Kidney (tissue), 14 donors: ENCODE results near the gene ITSN2. TPM values are rescaled to one million over a fixed set of nuclear protein-coding genes. Genes with fewer than 3 reads are reported as not detected.

Experiments used
- DNase-seq, 5 donors: peaks; one replicate each; pipeline ENCODE4 v3.0.0-alpha.2; 2013 to 2020
- FAIRE-seq: peaks from 2 replicates; lab custom pipeline; 2012; peaks lifted over from hg19 to GRCh38; lab: Jason Lieb, UNC
- H3K27ac ChIP-seq, 2 donors: one replicate each; pipeline ENCODE4 v1.7.0; 2013; ENCODE audit warnings: low read depth in 2 of 2, low read length in 2 of 2, inconsistent platforms in 1 of 2
- H3K27me3 ChIP-seq: one replicate; pipeline ENCODE4 v1.7.1; 2013; ENCODE audit warnings: low read length, inconsistent platforms; ENCODE audit not compliant: control insufficient read depth, insufficient read depth
- H3K36me3 ChIP-seq, 3 donors: one replicate each; pipeline versions ENCODE4 v1.7.0 to v1.7.1; 2013; ENCODE audit warnings: low read length in 3 of 3, control low read depth in 1 of 3, inconsistent platforms in 1 of 3; ENCODE audit not compliant: insufficient read depth in 3 of 3, control insufficient read depth in 2 of 3
- H3K4me1 ChIP-seq, 3 donors: one replicate each; pipeline versions ENCODE4 v1.7.0 to v1.7.1; 2013; ENCODE audit warnings: low read length in 3 of 3, inconsistent platforms in 1 of 3, low read depth in 1 of 3; ENCODE audit not compliant: control insufficient read depth in 2 of 3, insufficient read depth in 2 of 3
- H3K4me3 ChIP-seq, 3 donors: one replicate each; pipeline versions ENCODE4 v1.7.0 to v1.8.1; 2013; ENCODE audit warnings: low read length in 3 of 3, control low read depth in 1 of 3, inconsistent platforms in 1 of 3
- H3K9ac ChIP-seq, 3 donors: one replicate each; pipeline versions ENCODE4 v1.7.0 to v1.7.1; 2013; ENCODE audit warnings: low read length in 3 of 3, control low read depth in 1 of 3, inconsistent platforms in 1 of 3
- H3K9me3 ChIP-seq, 3 donors: one replicate each; pipeline versions ENCODE4 v1.7.0 to v1.7.1; 2013; ENCODE audit warnings: low read length in 3 of 3, control low read depth in 1 of 3, inconsistent platforms in 1 of 3; ENCODE audit not compliant: control insufficient read depth in 2 of 3, insufficient read depth in 1 of 3
- CTCF ChIP-seq: IDR thresholded peaks from 3 replicates; pipeline ENCODE4 v1.5.1; 2012; ENCODE audit warnings: mild to moderate bottlenecking, moderate library complexity, borderline replicate concordance; ENCODE audit not compliant: insufficient read depth; ENCODE audit errors: extremely low read depth
- intact Hi-C: fragments of 100-400 bp; cut with DNase I; formaldehyde crosslinking; loops from one replicate; pipeline ENCODE4 v1.11.1; 2022
- polyA plus RNA-seq: library from polyadenylated mRNA; stranded (reverse); fragments of 350-450 nt; fragmentation: Illumina TruSeq; extraction: RNeasy Lipid Tissue Mini Kit (QIAGEN cat#74804); gene quantifications from one replicate; pipeline ENCODE4 v1.2.3, GENCODE V29; 2014; ENCODE audit warnings: low read depth, low replicate concordance; ENCODE audit not compliant: insufficient read depth
- total RNA-seq: library from RNA; stranded (reverse); fragmentation: NEBNext Ultra II Directional; extraction: Animal tissue kit (Norgen Biotek cat#: 25700); gene quantifications from one replicate; pipeline ENCODE4 v1.2.1, GENCODE V29; 2021
- donor health status: control.
- donor health status: control.
- donor health status: control.
- donor health status: control.
- donor health status: control.
- donor health status: DM: yes; HTN: yes; CAD: no.
- donor health status: Normal renal cell carcinoma (clear cell type).

The ITSN2 gene
- total and polyA plus RNA-seq, 2 donors from 2014 or later = 20.1 to 72.8 TPM

- H3K27ac ChIP-seq = no peak overlapping the region
- no peak overlapping the region for H3K9ac ChIP-seq
- FAIRE-seq (peak; percentile 68), DNase-seq (peak in 2 of 5 donors; percentile 9 to 29)
- intact Hi-C loops = no loop called here
- no peak overlapping the region for H3K4me3 ChIP-seq
- no peaks in the 10 kb centered on the region for H3K4me1 ChIP-seq
- no peaks in the 10 kb centered on the region for H3K27me3 ChIP-seq
- H3K9me3 ChIP-seq = no peaks in the 10 kb centered on the region
- peak; percentile 14 for TF ChIP-seq CTCF
- peaks cover 0 to 3% (median 3%) of the 10 kb centered on the region in 3 donors for H3K36me3 ChIP-seq
Measured at GRCh38 chr2:24228470-24228869, 131.9 kb downstream of the ITSN2 start.

GRCh38 chr2:24225499-24226242 is 134.7 kb downstream of the ITSN2 start:
- FAIRE-seq (no peak), DNase-seq (no peak)
- Histone ChIP-seq H3K9ac (no peak overlapping the region), H3K4me1 (no peaks in the 10 kb centered on the region), H3K27me3 (no peaks in the 10 kb centered on the region), H3K4me3 (no peak overlapping the region), H3K36me3 (peaks cover 0 to 8% (median 2%) of the 10 kb centered on the region in 3 donors), H3K27ac (no peak overlapping the region), H3K9me3 (no peaks in the 10 kb centered on the region)
- intact Hi-C loops = no loop called here
- TF ChIP-seq CTCF = no peak

GRCh38 chr2:24222946-24223345 is 137.4 kb downstream of the ITSN2 start:
- TF ChIP-seq CTCF = no peak
- no peaks in the 10 kb centered on the region for H3K27me3 ChIP-seq
- no peak overlapping the region for H3K9ac ChIP-seq
- FAIRE-seq = no peak
- no peaks in the 10 kb centered on the region for H3K9me3 ChIP-seq
- no peak overlapping the region for H3K27ac ChIP-seq
- DNase-seq = no peak
- intact Hi-C loops = no loop called here
- H3K4me1 ChIP-seq = no peaks in the 10 kb centered on the region
- peaks cover 0 to 18% (median 15%) of the 10 kb centered on the region in 3 donors for H3K36me3 ChIP-seq
- no peak overlapping the region for H3K4me3 ChIP-seq
